HG03095 (cell line): ENCODE data around the gene ZCCHC24.
A peak's percentile ranks its signal among the peaks of the same experiment; 100 is the strongest.

Experiments used
- ATAC-seq: cut with Tn5 transposase; IDR thresholded peaks from one replicate; pipeline ENCODE4 v1.9.1; 2021; ENCODE audit warnings: moderate library complexity; ENCODE audit not compliant: unreplicated experiment

Gene ZCCHC24

DNA sequence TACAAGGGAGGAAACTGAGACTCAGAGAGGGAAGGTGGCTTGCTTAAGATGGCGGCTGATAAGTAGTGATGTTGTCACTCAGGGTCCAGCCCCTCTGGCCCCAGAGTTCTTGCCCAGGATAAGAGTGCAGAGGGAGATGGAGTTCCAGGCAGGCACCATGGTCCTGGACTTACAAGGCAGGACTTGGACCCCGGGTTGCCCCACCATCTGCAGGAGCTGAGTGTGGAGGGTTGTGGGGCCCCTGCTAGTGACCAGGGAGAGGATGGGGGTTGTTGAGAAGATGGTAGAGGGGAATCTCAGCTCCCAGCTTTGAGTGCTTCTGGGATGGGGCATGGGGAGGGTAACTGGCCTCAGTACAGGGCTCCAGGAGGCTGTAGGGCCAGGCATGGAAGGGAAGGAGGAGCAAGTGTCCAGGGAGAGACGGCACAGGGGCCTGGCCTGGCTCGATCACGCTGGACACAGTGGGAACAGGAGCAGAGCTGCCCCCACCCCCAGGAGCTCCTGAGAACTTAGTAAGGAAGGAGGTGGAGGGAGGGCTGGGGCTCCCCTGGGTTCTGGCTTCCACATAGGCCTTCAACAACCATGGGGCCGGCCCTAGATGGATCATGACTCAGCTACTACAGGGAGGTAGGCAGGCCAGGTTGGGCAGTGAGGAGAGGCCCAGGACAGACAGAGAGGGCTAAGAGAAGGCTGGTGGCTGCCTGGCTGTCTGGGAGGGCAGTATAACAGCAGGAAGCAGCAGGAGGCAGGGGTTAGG is 69.9 kb downstream of the ZCCHC24 start:
- no peak for ATAC-seq

DNA sequence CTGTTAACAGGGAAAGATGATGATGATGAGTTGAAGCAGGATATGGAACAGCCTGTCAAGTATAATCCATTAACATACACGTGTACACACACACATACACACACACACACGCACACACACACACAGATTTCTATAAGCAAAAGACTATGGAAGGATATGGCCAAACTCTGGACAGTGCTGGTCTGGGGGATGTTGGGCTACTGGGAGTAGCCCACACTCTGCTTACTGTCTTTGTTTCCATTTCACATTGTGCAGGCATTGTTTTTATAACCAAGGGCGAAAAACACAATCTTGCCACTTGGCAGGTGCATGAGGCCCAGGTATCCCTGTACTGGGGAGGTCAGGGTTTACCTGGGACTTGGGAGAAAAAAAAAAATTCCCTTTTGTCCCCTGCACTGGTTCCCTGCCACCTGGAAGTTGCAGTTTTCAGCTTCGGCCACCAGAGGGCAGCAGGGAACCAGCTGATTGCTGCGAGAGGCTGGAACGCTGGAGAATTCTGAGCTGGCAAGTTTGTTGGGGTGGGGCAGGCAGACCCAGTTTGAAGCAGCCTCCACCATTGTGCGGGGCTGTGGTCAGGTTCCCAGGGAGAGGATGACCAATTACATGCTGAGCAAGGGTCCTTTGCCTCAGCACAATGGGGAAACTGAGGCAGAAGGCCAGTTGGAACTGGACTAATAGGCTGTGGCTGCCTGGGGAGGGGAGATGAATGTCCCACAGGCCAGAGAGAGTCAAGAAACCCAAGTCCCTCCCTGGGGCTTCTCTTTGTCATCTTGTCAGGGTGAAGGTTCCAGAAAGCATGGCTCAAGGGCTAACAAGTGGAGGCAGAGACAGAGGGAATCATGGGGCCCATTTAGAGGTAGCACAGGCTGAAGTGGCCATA is 70.9 kb downstream of the ZCCHC24 start:
- peak; percentile 57 for ATAC-seq

DNA sequence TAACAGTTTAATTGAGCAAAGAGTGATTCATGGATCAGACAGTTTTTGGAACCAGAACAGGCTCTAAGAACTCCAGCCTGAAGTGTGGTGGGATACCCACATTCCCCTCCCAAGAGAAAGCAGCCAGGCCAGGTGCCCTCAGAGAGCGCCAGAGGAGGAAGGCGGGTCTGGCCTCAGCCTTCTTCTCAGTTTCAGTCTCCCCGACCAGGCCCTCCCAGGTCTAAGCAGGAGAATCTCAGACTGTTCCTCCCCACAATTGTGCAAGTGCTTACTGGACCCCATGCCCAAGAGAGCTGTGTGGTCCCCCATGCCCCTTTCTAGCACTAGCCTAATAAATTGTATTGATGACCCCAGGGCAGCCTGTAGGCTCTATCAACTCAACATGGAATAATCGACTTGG is 72.6 kb downstream of the ZCCHC24 start:
- ATAC-seq: no peak

DNA sequence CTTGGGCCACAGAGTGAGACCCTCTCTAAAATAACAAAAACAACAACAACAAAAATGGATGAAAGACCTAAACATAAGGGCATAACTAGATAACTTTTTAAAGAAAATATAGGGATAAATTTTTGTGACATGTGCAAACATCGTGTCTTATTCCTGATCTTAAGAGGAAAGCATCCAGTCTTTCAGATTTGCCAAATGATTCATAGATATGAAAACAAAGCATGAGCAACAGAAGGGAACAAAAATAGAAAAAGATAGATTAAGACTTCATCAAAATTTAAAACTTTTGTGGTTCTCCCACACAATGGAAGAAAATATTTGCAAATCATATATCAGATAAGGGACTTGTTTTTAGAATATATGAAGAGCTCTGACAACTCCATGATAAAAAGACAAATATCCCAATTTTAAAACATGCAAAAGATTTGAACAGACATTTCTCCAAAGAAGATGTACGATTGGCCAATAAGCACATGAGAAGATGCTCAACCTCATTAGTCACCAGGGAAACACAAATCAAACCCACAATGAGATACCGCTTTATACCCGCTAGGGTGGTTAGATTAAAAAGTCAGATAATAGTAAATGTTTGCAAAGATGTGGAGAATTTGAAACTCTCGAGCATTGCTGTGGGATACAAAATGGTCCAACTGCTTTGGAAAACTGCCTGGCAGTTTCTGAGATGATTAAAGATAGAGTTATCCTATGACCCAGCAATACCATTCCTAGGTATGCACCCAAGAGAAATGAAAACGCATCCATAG is 77.8 kb downstream of the ZCCHC24 start:
- no peak for ATAC-seq

DNA sequence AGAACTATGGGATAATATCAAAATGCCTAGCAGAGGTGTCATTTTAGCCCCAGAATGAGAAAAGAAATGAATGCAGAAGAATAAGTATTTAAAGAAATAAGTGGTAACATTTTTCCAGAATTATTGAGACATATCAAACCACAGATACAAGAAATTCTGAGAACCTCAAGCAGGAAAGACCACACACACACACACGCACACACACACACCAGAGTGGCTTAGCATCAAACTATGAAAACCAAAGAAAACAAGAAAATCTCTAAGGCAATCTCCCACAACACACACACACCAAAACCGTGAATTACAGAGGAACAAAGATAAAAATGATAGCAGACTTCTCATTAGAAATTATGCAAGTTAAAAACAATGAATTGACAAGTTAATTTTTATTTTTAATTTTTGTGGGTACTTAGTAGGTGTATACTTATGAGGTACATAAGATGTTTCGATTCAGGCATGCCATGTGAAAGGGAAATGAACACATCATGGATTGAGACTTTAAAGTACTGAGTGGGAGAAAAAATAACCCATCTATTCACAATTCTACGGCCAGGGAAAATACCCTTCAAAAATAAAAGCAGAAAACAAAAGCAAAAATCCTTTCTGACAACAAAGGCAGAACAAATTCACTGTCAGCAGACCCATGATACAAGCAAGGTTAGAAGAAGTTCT is 83.6 kb downstream of the ZCCHC24 start:
- no peak for ATAC-seq

DNA sequence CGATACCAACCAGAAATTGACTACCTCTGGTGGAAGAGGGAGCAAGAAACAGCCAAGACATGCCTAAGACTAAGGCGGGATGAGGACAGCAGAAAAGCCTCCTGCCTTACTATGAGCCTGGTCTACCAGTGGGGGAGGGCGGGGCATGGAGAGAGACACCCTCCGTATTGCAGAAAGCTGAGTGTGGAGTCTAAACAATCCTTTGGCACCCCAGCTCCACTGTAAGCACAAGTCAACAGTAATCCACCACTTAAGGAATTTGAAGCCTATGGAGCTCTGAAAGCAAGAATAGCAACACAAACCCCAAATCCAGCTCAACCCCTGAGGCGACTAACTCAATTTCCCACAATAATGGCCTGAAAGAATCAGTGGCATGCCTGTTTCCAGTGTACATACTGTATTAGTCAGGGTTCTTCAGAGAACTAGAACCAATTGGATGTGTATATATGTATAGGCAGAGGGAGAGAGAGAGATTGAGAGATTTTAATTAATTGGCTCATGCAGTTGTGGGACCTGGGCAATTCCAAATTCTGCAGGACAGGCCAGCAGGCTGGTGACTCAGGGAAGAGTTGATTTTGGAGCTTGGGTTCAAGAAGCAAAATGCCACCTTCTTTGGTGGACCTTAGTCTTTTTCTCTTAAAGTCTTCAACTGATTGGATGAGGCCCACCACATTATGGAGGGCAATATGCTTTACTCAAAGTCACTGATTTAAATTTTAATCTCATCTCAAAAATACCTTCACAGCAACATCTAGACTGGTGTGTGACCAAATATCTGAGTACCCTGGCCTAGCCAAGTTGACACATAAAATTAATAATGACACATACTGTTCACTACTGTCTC is 84.7 kb downstream of the ZCCHC24 start:
- ATAC-seq: no peak

DNA sequence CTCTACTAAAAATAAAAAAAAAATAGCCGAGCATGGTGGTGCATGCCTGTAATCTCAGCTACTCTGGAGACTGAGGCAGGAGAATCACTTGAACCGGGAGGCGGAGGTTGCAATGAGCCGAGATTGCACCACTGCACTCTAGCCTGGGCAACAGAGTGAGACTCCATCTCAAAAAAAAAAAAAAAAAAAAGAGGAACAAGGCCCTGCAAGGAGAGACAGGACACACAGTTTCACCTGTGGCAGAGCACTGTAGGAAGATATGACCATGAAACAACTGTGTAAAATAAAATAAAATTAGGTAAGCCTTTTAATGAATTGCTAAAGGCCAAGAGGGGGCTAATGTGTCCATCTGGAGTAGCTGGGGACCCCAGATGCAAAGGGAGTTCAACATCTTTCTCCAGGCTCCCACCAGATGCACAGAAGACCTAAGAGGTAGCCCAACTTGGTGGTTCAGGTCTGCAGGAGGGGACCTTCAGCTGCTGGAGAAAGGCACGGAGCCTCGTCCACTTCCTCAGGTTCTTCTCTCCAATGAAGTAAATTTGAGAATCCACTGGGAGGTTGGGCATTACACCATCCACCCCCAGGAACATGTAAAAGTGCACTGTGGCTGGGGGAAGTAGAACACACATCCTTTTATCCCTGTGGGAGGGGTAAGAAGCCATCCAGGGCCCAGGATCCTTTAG is 85.5 kb downstream of the ZCCHC24 start:
- no peak for ATAC-seq

DNA sequence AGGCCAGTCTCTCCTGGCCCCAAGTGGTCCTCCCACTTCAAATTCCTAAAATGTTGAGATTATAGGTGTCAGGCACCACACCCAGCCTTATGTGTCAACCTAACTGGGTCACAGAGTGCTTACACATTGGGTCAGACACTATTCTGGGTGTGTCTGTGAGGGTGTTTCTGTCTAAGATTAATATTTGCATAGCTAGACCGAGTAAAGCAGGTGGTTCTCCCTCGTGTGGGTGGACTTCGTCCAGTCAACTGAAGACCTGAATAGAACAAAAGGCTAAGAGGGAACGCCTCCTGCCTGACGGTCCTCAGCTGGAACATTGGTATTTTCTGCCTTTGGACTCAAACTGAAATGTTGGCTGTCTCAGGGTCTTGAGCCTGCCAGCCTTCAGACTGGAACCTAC is 86.6 kb downstream of the ZCCHC24 start:
- peak; percentile 45 for ATAC-seq

DNA sequence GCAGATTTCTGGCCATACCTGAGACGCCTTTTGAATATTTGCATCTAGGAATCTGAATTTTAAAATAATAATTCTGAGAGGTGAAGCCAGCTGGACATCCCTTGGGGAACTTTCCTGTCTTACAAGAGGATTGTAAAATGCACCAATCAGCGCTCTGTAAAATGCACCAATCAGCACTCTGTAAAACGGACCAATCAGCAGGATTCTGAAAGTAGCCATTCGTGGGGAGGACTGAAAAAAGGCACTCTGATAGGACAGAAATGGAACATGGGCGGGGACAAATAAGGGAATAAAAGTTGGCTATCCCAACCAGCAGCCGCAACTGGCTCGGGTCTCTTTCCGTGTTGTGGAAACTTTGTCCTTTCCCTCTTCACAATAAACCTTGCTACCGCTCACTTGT is 88.2 kb downstream of the ZCCHC24 start:
- ATAC-seq: no peak

DNA sequence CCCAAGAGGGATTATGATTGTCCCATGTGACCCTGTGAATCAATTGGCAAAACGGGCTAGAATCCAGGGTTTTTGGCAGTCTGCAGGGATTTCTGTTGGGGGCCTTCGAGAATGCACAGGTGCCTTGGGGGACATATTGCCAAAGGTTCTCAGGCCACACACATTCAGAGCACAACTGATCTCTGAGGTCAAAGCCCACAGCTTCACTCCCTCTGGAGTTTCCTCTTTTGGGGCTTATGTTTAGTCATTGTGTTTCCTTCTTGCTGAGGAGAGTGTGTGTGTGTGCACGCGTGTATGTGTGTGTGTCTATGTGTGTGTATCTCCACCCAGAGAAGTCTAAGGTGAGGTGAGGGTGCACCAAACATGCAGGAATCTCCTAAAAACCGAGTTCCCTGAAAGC is 89.3 kb downstream of the ZCCHC24 start:
- ATAC-seq: no peak

DNA sequence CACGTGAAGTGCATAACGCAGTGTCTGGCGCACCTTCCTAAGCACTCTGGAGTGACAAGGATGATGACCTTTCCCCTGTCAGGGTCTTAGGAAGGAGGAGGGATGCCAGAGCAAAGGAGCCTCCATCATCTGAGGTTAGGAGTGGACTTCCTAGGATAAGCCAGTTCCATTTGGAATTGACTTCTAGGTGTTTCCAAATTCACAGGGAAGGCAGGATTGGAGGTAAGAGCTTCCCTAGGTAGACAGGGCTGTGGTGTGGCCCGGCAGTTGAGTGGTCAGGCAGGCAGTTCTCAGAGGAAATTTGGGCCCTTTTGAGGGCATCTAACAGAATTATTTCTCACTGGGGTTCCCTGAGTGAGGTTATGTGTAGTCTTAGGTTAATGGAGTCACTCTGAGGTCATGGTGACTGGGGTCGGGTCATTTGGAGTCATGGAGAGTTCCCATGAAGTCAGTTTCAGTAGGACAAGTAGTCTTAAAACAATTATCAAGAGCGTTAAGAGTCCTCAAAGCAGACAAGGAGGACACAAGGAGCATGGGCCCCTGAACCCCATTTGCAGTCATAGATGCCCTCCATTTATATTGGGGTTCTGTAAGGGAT is 89.9 kb downstream of the ZCCHC24 start:
- no peak for ATAC-seq

DNA sequence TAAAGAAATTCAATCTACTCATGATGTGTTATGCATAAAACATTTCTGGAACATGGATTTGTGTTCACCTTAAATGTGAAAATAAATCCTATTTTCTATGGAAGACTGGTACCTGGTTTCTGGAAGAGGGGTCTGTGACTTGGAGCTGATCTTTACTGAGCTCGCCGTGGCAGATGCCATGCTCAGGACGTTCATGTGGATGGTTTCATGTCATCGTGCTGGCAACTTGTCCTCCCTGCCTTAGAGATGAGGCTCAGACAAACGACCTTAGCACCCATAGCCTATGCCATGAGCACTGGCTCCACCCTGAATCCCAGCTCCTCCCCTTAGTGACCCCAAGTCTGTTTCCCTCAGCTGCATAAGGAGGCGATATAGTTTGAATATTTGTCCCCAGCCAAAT is 90.8 kb downstream of the ZCCHC24 start:
- no peak for ATAC-seq

DNA sequence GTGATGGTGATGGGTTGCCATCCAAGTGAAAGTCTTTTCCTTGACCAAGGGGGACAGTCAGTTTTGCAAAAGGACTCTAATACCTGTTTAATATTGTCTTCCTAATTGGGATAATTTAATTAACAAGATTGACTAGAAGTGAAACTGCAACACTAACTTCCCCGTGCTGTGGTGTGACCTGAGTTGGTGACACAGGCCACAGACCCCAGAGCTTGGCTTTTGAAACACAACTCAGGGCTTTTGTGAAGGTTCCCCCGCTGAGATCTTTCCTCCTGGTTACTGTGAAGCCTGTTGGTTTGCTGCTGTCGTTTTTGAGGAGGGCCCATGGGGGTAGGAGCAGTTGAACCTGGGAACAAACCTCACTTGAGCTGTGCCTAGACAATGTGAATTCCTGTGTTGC is 91.3 kb downstream of the ZCCHC24 start:
- ATAC-seq: no peak

DNA sequence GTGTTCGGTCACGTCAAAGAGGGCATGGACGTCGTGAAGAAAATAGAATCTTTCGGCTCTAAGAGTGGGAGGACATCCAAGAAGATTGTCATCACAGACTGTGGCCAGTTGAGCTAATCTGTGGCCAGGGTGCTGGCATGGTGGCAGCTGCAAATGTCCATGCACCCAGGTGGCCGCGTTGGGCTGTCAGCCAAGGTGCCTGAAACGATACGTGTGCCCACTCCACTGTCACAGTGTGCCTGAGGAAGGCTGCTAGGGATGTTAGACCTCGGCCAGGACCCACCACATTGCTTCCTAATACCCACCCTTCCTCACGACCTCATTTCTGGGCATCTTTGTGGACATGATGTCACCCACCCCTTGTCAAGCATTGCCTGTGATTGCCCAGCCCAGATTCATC is 91.7 kb downstream of the ZCCHC24 start:
- no peak for ATAC-seq

DNA sequence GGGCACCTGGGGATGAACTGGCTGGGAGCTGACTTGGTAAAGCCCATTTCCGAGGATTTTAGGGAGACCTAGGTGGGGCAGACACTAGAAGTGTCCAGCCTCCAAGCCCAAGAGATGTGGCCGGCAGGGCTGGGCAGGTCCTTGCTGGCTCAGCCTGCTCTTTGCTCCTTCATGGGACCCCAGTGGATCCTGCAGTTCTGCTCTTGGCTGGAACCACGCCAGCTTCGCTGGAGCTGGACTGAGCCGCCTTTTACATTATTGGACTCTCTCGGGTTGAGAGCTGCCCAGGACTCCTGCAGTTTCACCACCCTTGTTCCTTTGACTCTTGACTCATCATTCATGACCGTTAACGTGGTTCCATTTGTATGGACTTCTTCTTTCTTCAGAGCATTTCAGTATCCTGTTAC is 92.4 kb downstream of the ZCCHC24 start:
- ATAC-seq: no peak

DNA sequence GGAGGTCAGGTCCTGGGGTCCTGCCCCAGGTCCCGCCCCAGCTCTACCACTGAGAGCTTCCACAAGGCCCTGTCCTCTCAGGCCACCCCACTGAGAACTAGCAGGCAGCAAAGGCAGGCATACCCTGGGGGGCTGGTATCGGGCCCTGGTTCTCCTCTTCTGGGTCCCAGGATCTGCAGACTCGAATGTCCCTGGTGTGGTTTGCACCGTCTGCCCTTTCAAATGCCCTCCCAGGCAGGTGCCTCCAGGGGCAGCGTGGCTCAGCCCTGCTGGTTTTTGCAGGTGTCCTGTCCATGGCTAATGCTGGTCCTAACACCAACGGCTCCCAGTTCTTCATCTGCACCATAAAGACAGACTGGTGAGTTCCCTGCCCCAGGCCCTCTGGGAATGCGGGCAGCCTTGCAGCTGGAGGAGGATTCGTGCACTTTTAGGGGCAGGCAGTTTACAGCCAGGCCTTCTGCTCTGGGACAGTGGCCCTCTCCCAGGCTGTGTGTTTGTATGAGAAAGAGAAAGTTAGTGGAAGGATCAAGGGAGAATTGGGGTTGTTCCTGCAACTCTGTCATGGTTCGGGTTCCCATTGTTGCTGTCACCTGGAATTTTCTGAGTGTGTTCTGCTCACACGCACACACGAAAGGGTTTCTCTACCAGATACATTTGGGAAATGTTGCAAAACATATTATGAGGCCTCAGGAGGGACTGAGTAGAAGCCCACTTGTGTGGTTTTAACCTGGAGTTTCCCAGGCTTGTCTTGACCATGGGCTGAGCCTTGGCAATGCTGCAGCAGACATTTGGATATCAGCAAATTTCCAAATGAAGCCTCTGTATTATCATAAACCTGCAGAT is 93.2 kb downstream of the ZCCHC24 start:
- ATAC-seq: no peak

DNA sequence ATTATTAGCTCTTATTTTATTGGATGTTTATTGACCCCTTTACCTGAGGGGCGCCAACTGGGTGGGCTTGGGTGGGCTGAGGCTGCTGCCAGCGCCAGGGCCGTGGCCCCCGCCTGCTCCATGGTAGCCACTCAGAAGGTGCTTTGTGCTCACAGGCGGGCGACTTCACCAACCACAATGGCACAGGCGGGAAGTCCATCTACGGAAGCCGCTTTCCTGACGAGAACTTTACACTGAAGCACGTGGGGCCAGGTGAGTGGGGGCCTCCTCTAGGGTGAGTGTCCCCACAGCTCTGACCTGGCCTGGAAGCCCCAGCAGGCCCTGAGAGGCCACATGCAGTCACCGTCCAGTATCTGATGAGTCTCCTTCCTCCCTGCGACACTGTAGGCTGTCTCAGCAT is 94.1 kb downstream of the ZCCHC24 start:
- ATAC-seq: no peak
